MCF 10A (cell line): Measurements from ENCODE around the gene NYAP1. TPM values are rescaled to one million over a fixed set of nuclear protein-coding genes. Genes with fewer than 3 reads are reported as not detected.
"Not testable (repeated sequence)": the region's sequence is repeated elsewhere in the genome, so short reads cannot be mapped to it uniquely, and the experiment has no call there.

Experiments
- BruUV-seq: library from RNA; stranded (reverse); fragments of 400-500 nt; replicated peaks from 2 replicates; lab custom pipeline; 2021; lab: Mats Ljungman, UMichigan
- CTCF ChIA-PET: fragments of 300-600 bp; sonication (Branson Sonifier 250); formaldehyde crosslinking; extraction: SDS; loops from one replicate; lab custom pipeline; 2021; ENCODE audit warnings: antibody characterized with exemption, inconsistent platforms; lab: Yijun Ruan, JAX
- POLR2A ChIA-PET: fragments of 300-600, 350-650 bp; sonication (Branson Sonifier 250); formaldehyde crosslinking; extraction: SDS; loops from one replicate; lab custom pipeline; 2020; ENCODE audit warnings: antibody characterized with exemption, inconsistent platforms; lab: Yijun Ruan, JAX
- DNase-seq: peaks from one replicate; pipeline ENCODE4 v3.0.0-alpha.2; 2018; ENCODE audit not compliant: unreplicated experiment
- H3K27ac Mint-ChIP-seq: one replicate; pipeline ENCODE4 v1.8.0; 2022; ENCODE audit warnings: mild to moderate bottlenecking, low read depth, mixed read lengths; ENCODE audit not compliant: unreplicated experiment
- H3K27me3 Mint-ChIP-seq: one replicate; pipeline ENCODE4 v1.8.0; 2022; ENCODE audit warnings: mixed read lengths; ENCODE audit not compliant: insufficient read depth, unreplicated experiment
- H3K36me3 Mint-ChIP-seq: one replicate; pipeline ENCODE4 v1.8.0; 2022; ENCODE audit warnings: mild to moderate bottlenecking, moderate library complexity, mixed read lengths; ENCODE audit not compliant: insufficient read depth, unreplicated experiment
- H3K4me1 Mint-ChIP-seq: one replicate; pipeline ENCODE4 v1.8.0; 2022; ENCODE audit warnings: mixed read lengths; ENCODE audit not compliant: insufficient read depth, unreplicated experiment
- H3K4me3 Mint-ChIP-seq: one replicate; pipeline ENCODE4 v1.8.0; 2022; ENCODE audit warnings: mild to moderate bottlenecking, moderate library complexity, mixed read lengths; ENCODE audit not compliant: unreplicated experiment
- H3K9me3 Mint-ChIP-seq: one replicate; pipeline ENCODE4 v1.8.0; 2022; ENCODE audit warnings: mixed read lengths; ENCODE audit not compliant: unreplicated experiment
- CTCF ChIP-seq: fragments of 200-600 bp; IDR thresholded peaks from one replicate; pipeline ENCODE4 v1.8.0; 2022; ENCODE audit warnings: antibody characterized with exemption, mild to moderate bottlenecking; ENCODE audit not compliant: unreplicated experiment
- intact Hi-C: fragments of 100-400 bp; cut with micrococcal nuclease; formaldehyde crosslinking; loops from 2 replicates; pipeline ENCODE4 v1.14.1; 2022
- total RNA-seq: library from RNA; stranded (reverse); gene quantifications from 2 replicates; pipeline ENCODE4 v1.2.3, GENCODE V29; 2022

Gene NYAP1
- total RNA-seq, 1 experiment from 2014 or later = 0.21 TPM

- intact Hi-C loops = no loop called here
- peak; percentile 100 for DNase-seq
- Mint-ChIP-seq H3K27ac (peak within 1 kb of the TSS; percentile 36), H3K9me3 (no peaks in the 10 kb centered on the region), H3K4me3 (peak within 1 kb of the TSS; percentile 81), H3K4me1 (peaks cover 28% of the 10 kb centered on the region), H3K27me3 (no peaks in the 10 kb centered on the region), H3K36me3 (no peaks in the 10 kb centered on the region)
- no TSS peak for BruUV-seq
- POLR2A ChIA-PET = interaction anchor here (0.5 to 2.6 kb wide), 24 partner anchors 10 to 1129 kb away, joined by 3 to 20 read pairs (median 4); partner anchors contain the start of genes FBXO24, LRCH4, MEPCE and POP7
- TF ChIP-seq CTCF = no peak
- CTCF ChIA-PET = interaction anchor here (0.5 to 1.5 kb wide), 5 partner anchors 19 to 195 kb away, joined by 3 to 5 read pairs (median 3); no protein-coding TSS in a partner anchor
These were observed 55.1 kb downstream of the NYAP1 start, which contains the start of gene AGFG2 for GRCh38 chr7:100538654-100539435. TSS of gene AGFG2 (plus strand) at chr7:100539203. CDS start at chr7:100539347, 144 bp downstream.

- Mint-ChIP-seq H3K27ac (peak overlapping the region; percentile 36), H3K4me1 (peaks cover 34% of the 10 kb centered on the region), H3K4me3 (peak overlapping the region; percentile 81), H3K36me3 (no peaks in the 10 kb centered on the region), H3K9me3 (no peaks in the 10 kb centered on the region), H3K27me3 (no peaks in the 10 kb centered on the region)
- DNase-seq = no peak
- ChIA-PET CTCF (interaction anchor here (0.6 to 1.0 kb wide), 3 partner anchors 8 to 164 kb away, joined by 3 read pairs; no protein-coding TSS in a partner anchor), POLR2A (interaction anchor here (0.5 to 2.6 kb wide), 18 partner anchors 10 to 555 kb away, joined by 3 to 20 read pairs (median 5); partner anchors contain the start of genes FBXO24, LRCH4, POP7 and TSC22D4)
- BruUV-seq = no TSS peak
- intact Hi-C loops = no loop called here
- TF ChIP-seq CTCF = no peak
These were observed 55.8 kb downstream of the NYAP1 start for GRCh38 chr7:100539436-100540006.

GRCh38 chr7:100540073-100540723 is 56.5 kb downstream of the NYAP1 start:
- peak overlapping the region; percentile 81 for H3K4me3 Mint-ChIP-seq
- no peaks in the 10 kb centered on the region for H3K27me3 Mint-ChIP-seq
- CTCF ChIA-PET = interaction anchor here (0.6 to 1.0 kb wide), 2 partner anchors 9 to 164 kb away, joined by 3 read pairs; no protein-coding TSS in a partner anchor
- BruUV-seq = no TSS peak
- H3K4me1 Mint-ChIP-seq = peaks cover 41% of the 10 kb centered on the region
- no peak for TF ChIP-seq CTCF
- H3K36me3 Mint-ChIP-seq = no peaks in the 10 kb centered on the region
- POLR2A ChIA-PET = interaction anchor here (0.6 to 2.6 kb wide), 9 partner anchors 14 to 67 kb away, joined by 3 to 20 read pairs (median 6); partner anchors contain the start of genes FBXO24, LRCH4 and TSC22D4
- H3K27ac Mint-ChIP-seq = no peak overlapping the region
- intact Hi-C loops = no loop called here
- H3K9me3 Mint-ChIP-seq = no peaks in the 10 kb centered on the region
- no peak for DNase-seq

GRCh38 chr7:100541309-100541708 is 57.6 kb downstream of the NYAP1 start:
- intact Hi-C loops, BruUV-seq, H3K4me3 Mint-ChIP-seq, H3K9me3 Mint-ChIP-seq, H3K27ac Mint-ChIP-seq, H3K27me3 Mint-ChIP-seq, DNase-seq, H3K36me3 Mint-ChIP-seq: not testable (repeated sequence)
- H3K4me1 Mint-ChIP-seq = peaks cover 52% of the 10 kb centered on the region
- CTCF ChIA-PET = interaction anchor here (0.5 to 2.5 kb wide), 3 partner anchors 18 to 62 kb away, joined by 3 to 23 read pairs (median 3); partner anchors contain the start of gene TSC22D4
- POLR2A ChIA-PET = interaction anchor here (0.7 kb wide), 1 partner anchor 62 kb away, joined by 3 read pairs; the partner anchor contains the start of gene TSC22D4
